Chondrocyte (in vitro differentiated cells): ENCODE data around the gene CLTB. TPM values are rescaled to one million over a fixed set of nuclear protein-coding genes. Genes with fewer than 3 reads are reported as not detected.

Source experiments
- DNase-seq: peaks from one replicate; pipeline ENCODE4 v3.0.0; 2021; ENCODE audit warnings: mixed read lengths, low spot score
- H3K27ac Mint-ChIP-seq: one replicate; pipeline ENCODE4 v1.8.0; 2021; ENCODE audit warnings: mild to moderate bottlenecking, moderate library complexity, mixed read lengths; ENCODE audit not compliant: unreplicated experiment
- H3K27me3 Mint-ChIP-seq: 2 replicates; pipeline ENCODE4 v1.8.0; 2021; ENCODE audit warnings: low read depth, mixed read lengths
- H3K36me3 Mint-ChIP-seq: 2 replicates; pipeline ENCODE4 v1.8.0; 2021; ENCODE audit warnings: low read depth, mixed read lengths
- H3K4me1 Mint-ChIP-seq: 2 replicates; pipeline ENCODE4 v1.8.0; 2021; ENCODE audit warnings: low read depth, mild to moderate bottlenecking, mixed read lengths
- H3K4me3 Mint-ChIP-seq: one replicate; pipeline ENCODE4 v1.8.0; 2021; ENCODE audit warnings: mild to moderate bottlenecking, moderate library complexity, mixed read lengths; ENCODE audit not compliant: unreplicated experiment
- H3K9me3 Mint-ChIP-seq: 2 replicates; pipeline ENCODE4 v1.8.0; 2021; ENCODE audit warnings: low read depth, mixed read lengths
- CTCF ChIP-seq: fragments of 200-600 bp; sonication (generic); IDR thresholded peaks from 2 replicates; pipeline ENCODE4 v1.5.0; 2021; ENCODE audit warnings: antibody characterized with exemption, mild to moderate bottlenecking, moderate library complexity
- total RNA-seq: library from RNA; stranded (reverse); gene quantifications from 3 replicates; pipeline ENCODE4 v1.2.1, GENCODE V29; 2021

Gene CLTB
- total RNA-seq, 1 donor from 2014 or later, result 65.3 TPM

- Mint-ChIP-seq H3K4me3 (peak overlapping the region; percentile 65), H3K9me3 (no peaks in the 10 kb centered on the region), H3K4me1 (peaks cover 32% of the 10 kb centered on the region), H3K27me3 (no peaks in the 10 kb centered on the region), H3K36me3 (peaks cover 17% of the 10 kb centered on the region), H3K27ac (peak overlapping the region; percentile 49)
- no peak for TF ChIP-seq CTCF
- no peak for DNase-seq
Measured at GRCh38 chr5:176364765-176365350, 51.5 kb downstream of the CLTB start.

DNA sequence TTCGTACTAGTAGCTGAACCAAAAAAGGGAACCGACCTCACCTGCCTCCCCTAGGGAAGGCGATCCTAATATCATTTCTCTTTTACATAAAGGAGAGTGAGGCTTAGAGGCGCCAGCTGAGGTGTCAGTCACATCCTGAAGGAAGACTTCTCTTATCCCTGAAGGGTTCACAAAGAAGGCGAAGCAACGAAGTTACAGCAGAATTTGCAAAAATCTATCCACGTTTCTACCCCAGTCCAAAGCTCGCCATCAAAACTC is 54.2 kb downstream of the CLTB start:
- peaks cover 3% of the 10 kb centered on the region for H3K36me3 Mint-ChIP-seq
- no peaks in the 10 kb centered on the region for H3K27me3 Mint-ChIP-seq
- DNase-seq, result no peak
- peak overlapping the region; percentile 97 for H3K4me3 Mint-ChIP-seq
- no peak for TF ChIP-seq CTCF
- peak overlapping the region; percentile 94 for H3K27ac Mint-ChIP-seq
- H3K9me3 Mint-ChIP-seq, result no peaks in the 10 kb centered on the region
- H3K4me1 Mint-ChIP-seq, result peaks cover 37% of the 10 kb centered on the region

GRCh38 chr5:176361437-176362232 is 54.7 kb downstream of the CLTB start, which contains the start of gene KIAA1191:
TSS of gene KIAA1191 (minus strand) at chr5:176361764. CDS start at chr5:176359508, 2,256 bp downstream.
- Mint-ChIP-seq H3K27ac (peak within 1 kb of the TSS; percentile 94), H3K27me3 (no peaks in the 10 kb centered on the region), H3K36me3 (peaks cover 3% of the 10 kb centered on the region), H3K4me1 (peaks cover 34% of the 10 kb centered on the region), H3K4me3 (peak within 1 kb of the TSS; percentile 97), H3K9me3 (no peaks in the 10 kb centered on the region)
- DNase-seq, result peak; percentile 97
- peak; percentile 66 for TF ChIP-seq CTCF

DNA sequence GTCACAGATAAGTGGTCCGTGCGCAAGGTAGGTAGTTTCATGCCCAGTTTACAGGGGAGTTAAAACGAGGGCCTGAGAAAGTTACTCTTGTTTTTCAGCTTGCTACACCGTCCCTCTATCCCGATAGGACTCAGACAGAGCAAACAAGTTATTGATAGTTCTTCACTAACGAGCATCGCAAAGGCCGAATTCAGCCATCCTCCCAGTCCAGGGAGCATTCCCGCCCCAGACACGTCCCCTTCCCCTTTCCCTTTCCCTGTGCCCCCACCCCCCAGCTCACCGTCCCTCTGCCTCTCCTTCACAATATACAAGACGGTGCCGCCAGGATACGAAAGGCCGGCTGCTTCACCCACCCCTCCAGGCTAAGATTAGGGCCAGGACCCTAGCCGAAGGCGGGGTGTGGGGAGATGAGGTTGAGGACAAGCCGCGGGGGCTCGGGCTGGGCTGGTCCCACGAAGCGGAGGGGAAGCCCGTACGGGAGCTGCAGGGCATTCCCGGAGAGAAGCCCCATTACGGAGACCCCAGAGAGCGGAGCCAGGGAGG is 55.4 kb downstream of the CLTB start:
- peaks cover 28% of the 10 kb centered on the region for H3K4me1 Mint-ChIP-seq
- no peak for TF ChIP-seq CTCF
- DNase-seq, result no peak
- H3K36me3 Mint-ChIP-seq, result peaks cover 4% of the 10 kb centered on the region
- H3K27ac Mint-ChIP-seq, result peak overlapping the region; percentile 94
- H3K9me3 Mint-ChIP-seq, result no peaks in the 10 kb centered on the region
- H3K4me3 Mint-ChIP-seq, result peak overlapping the region; percentile 97
- no peaks in the 10 kb centered on the region for H3K27me3 Mint-ChIP-seq

- Mint-ChIP-seq H3K4me1 (peaks cover 25% of the 10 kb centered on the region), H3K36me3 (peaks cover 7% of the 10 kb centered on the region), H3K27ac (no peak overlapping the region), H3K4me3 (peak overlapping the region; percentile 97), H3K27me3 (no peaks in the 10 kb centered on the region), H3K9me3 (no peaks in the 10 kb centered on the region)
- no peak for TF ChIP-seq CTCF
- DNase-seq, result no peak
Measured at GRCh38 chr5:176359658-176360057, 56.7 kb downstream of the CLTB start.
